ENCODE measurements around the gene GTF3C4.
A peak's percentile ranks its signal among the peaks of the same experiment; 100 is the strongest.

GTF3C4 gene

DNA sequence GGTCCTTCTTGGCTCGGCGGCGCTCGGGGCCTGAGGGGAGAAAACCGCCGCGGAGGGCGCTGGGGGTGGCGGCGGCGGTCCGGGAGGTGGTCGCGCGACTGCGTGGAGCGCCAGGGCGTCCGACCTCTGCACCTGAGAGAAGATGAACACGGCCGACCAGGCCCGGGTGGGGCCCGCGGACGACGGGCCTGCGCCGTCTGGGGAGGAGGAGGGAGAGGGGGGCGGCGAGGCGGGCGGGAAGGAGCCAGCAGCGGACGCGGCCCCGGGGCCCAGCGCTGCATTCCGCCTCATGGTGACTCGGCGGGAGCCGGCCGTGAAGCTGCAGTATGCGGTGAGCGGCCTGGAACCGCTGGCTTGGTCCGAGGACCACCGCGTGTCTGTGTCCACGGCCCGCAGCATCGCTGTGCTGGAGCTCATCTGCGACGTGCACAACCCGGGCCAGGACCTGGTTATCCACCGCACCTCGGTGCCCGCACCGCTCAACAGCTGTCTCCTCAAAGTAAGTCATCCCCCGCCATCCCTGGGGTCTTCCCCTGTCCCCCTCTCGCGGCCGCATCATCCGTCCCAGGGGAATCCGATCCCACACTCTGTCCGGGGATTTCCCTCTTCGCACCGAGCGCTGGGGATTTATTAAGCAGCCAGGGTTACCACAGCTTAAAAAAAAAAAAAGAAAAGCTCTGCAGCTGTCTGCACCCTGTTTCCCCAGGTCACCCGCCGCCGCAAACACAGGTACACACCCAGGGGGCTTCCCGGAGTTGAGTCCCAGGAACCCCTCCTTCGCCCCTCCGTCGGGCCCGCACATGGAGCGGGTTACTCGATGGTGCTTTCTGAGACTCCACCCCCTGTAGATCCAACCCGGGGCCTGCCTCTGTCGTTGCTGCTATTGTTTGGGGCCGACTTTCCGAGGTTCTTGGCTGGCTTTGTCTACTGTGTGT lies at the start of gene GTF3C4:
GTF3C4 (plus strand) TSS at position 8 of the 935 bp plus-strand sequence; CDS start at position 143, 135 bp downstream.
- peak; percentile 77 for DNase-seq

DNA sequence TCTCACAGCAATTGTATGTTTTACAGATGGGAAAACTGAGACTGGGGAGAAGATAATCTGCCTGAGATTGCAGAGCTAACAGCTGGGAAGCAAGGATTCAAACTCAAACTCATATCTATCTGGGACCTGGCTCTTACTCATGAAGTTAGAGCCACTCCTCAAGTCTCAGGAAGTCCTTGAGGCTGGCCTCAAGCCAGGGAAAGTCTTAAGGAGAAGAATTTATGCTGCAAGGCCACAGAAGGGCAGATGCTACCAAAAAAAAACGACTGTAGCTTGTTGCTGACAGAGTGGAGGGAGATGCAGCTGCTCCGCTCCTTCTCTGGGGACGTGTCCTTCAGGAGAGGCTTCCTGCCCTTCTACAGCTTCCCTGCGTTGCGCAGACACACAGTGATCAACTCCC lies 48.1 kb upstream of the GTF3C4 start:
- no peak for DNase-seq

DNA sequence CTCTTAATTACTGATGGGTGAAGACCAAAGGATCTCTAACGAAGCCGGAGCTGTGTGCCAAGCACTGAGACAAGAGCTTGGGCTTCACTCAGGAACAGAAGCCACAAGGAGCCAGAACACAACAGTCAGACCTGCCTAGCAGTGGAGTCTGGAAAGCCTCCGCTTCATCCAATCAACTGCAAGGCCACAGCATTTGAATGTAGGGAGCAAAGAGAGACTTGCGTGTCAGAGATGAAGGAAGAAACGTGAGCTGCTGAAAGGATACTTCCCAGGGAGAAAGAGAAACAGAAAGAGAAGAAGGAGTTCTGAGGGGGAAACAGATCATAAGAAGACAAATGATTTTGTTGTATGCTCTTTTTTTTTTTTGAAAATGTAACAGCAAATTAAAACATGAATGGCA lies 44.0 kb upstream of the GTF3C4 start:
- no peak for DNase-seq

GRCh38 chr9:132627106-132627505 lies 43.2 kb upstream of the GTF3C4 start:
- no peak for DNase-seq

DNA sequence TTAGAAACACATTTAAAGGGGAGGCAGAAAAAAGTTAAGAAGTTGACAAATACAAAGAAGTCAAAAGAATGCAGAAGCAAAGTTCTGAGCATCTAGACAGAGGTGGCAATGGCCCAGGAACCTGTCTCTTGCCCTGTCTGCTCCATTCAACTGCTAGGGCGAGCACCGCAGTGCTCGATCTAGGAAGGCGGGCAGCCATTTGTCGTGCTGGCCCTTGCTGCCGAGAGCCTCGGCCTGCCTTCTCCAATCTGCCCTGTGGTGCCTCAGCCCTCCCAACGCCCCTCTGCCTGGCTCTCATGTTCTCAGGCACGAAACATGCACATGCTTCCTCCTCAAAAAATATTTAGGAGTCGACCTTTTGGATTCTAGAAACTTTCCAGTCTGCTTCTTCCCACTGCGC lies 42.7 kb upstream of the GTF3C4 start:
- DNase-seq = no peak

- DNase-seq = no peak
Measured at GRCh38 chr9:132628746-132629145, 41.5 kb upstream of the GTF3C4 start.

GRCh38 chr9:132630116-132630515 lies 40.1 kb upstream of the GTF3C4 start:
- DNase-seq = no peak

- DNase-seq = no peak
Measured at GRCh38 chr9:132630811-132631210, 39.5 kb upstream of the GTF3C4 start.

DNA sequence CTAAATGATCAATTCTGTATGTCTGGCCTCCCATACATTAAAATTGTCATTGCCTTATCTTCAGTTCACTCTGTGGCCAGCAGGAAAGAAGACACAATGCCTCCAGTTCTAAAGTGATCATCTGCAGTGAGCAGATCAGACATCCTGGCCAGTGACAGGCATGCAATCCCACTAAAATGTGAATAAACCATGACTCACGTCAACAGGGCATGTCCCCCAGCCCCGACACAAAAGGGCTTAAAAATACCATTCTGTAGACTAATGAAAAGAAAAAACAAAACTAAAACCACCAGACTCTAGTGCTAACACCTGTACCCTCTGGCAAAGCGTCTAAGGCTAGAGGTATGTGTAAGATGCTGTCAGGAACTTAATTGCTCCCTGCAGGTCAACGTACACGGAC lies 39.0 kb upstream of the GTF3C4 start:
- DNase-seq = no peak

DNA sequence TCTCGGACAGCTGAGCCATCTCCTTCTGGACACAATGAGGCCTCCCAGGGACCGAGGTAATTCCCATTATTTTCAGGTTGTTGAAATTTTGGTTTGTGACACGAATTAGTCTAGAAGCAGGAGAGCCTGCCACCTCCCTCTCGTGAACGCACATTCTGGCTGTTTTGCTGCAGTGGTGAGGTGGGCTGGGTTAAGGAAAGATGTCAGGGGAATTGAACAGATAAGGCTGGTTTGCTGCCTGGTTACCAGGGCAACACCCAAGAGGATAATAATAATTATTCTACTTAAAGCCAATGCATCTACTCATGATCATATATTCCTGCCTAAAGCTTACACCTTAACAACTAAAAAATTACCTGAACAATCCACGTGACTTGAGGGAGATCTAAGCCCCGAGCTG lies 38.6 kb upstream of the GTF3C4 start:
- DNase-seq = no peak

GRCh38 chr9:132632413-132633129 lies 37.7 kb upstream of the GTF3C4 start:
- no peak for DNase-seq

DNA sequence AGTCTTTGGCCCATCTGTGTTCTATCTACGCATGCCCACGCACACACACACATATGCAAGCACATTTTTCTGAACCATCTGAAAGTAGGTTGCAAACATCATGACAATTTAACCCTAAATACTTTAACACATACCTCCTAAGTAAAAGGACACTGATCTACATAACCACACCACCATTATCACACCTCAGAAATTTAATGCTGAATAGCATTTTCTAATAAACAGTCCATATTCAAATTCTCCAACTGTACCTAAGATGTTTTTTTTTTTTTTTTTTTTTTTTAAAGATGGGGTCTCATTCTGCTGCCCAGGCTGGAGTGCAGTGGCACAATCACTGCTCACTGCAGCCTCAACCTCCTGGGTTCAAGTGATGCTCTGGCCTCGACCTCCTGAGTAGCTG lies 35.9 kb upstream of the GTF3C4 start:
- DNase-seq = no peak

DNA sequence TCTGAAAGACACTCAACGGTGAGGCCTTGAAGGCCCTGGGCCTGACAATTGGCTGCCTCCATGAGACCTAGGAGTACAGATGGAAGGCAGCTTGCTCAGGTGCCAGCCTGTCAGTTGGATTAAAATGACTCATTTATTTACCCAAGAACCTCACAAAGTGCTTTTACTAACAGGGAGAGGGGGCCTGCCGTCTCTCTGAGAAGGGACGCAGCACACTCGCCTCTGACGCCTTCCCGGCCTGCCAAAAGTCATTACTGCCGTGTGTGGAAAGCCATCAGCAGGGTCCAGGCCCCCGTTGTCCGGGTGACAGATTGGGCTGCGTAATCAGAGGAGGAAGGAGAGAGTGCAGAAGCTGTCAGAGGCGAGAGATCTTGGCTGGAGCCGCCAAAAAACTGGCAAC lies 32.9 kb upstream of the GTF3C4 start:
- DNase-seq = no peak

GRCh38 chr9:132637801-132638200 lies 32.5 kb upstream of the GTF3C4 start:
- DNase-seq = no peak

- no peak for DNase-seq
Measured at GRCh38 chr9:132638240-132638639, 32.0 kb upstream of the GTF3C4 start.

- DNase-seq = no peak
Measured at GRCh38 chr9:132639322-132639721, 30.9 kb upstream of the GTF3C4 start.

DNA sequence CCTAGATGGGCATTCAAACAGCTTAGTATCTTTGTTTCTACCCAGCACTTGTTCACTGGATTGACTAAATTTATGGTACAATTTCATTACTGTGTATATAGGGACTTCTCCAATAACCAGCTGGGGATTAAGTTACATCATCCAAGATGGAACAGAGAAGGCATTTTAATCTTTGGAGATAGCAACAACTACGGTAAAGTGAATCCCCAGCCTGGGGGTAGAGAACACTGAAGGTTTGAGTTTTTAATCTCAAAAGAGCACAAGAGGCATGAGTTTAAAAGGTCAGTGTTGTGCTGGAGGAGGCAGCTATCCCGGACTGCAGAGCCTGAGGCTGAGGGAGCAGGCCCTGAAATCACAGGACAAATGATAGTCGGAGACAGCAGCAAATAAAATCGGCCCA lies 29.0 kb upstream of the GTF3C4 start:
- DNase-seq = no peak

GRCh38 chr9:132644251-132644650 lies 26.0 kb upstream of the GTF3C4 start:
- DNase-seq = no peak

- no peak for DNase-seq
Measured at GRCh38 chr9:132645306-132645705, 25.0 kb upstream of the GTF3C4 start.

DNA sequence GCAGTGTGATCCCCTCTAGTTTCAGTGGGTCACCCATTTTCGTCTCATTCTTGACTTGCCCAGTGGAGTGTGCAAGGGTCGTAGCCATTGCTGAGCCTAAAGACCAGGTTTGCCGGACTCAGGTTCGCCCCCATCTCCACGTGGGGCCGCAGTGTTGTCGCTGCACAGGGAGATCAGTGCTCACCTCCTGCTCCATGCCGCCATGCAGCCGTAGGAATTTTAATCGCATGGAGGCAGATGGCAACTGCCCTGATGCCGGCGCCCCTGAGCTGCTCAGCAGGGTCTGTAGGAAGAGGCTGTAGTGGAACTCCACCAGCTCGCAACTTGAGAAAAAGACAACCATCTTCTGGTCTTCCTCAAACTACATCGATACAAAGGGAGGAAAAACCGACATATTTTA lies 24.6 kb upstream of the GTF3C4 start:
- DNase-seq = no peak

DNA sequence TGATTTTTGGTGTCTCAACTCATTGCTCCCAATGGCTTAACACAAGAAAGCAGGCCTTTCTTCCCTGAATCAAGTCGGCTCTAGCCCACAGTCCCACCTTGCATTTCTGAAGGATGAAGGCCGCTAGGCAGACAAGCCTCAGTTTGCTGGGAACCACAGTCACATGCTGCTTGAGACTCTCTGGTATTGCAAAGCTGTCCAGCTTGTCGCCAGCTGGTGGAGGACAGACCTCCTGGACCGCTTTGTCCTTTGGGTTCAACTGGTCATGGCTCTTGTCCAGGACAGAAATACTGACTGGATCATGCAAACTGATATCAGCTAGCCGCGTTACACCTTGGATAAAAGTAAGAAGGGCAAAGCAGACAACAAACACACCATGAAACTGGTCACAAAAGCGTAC lies 23.5 kb upstream of the GTF3C4 start:
- no peak for DNase-seq

DNA sequence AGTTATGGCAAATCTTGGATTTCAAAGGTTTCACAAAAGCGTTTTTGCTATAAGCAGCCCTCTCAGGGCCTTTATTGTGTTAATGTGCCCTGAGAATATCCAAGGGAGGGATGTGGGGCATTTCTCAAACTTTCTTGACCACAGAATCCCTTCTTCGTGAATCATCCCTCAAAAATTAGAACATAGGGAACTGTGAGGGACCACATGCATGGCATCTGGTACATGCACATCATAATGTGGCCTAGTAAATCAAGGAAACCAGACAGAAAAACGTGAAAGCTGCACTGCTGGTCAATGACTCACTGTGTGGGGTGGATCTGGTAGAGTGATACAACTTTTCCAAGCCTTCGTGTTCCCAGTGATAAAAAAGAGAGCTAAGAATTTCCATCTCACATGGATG lies 22.9 kb upstream of the GTF3C4 start:
- DNase-seq = no peak

- DNase-seq = no peak
Measured at GRCh38 chr9:132647806-132648205, 22.5 kb upstream of the GTF3C4 start.

DNA sequence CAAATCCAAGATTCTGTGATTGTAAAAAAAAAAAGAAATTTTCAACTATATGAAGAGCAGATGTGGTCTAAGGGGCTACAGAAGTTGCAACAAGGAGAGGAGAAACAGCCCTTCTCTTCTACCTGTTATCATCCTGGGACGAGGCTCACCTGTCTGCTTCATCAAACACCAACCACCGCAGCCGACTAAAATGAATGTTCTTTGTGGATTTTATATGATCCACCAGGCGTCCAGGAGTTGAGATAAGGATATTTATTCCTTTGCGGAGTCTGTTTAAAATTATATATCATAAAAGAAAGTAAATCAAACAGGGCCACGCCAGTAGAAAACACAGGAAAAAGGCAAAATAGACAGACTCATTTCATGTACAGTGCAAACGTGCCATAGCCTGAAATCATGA lies 22.0 kb upstream of the GTF3C4 start:
- no peak for DNase-seq
